HL-60/S4 treated with retinoic acid at 250 ng/mL for 4 days and 3 days (cell line): Measurements from ENCODE around the gene CCDC157.
"Not testable (repeated sequence)": the region's sequence is repeated elsewhere in the genome, so short reads cannot be mapped to it uniquely, and the experiment has no call there.

Experiments
- in situ Hi-C: fragments of 300-500 bp; cut with MboI; formaldehyde crosslinking; loops from 2 replicates; pipeline ENCODE4 v1.7.0; 2022; ENCODE audit warnings: low sequenced_read_pairs

The CCDC157 gene

DNA sequence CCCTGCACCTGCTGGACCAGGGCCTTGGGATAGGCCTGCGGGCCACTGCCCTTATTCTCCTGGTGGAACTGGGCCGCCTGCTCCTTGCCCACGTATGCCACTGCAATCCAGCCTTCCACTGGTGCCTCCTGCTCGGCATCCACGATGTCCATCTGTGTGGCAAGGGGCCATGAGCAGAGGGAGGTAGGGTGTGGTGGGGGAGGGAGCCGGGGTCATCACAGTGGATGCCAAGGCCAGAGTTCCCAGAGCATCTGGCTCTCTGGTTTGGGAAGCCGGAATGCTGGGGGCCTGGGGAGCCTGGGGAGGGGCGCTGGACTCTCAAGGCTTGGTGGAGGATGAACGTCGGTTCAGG is 29.8 kb downstream of the CCDC157 start:
- in situ Hi-C loops, result loop anchor here (25.0 kb wide), 1 partner anchor 274 kb away; no protein-coding TSS in a partner anchor

DNA sequence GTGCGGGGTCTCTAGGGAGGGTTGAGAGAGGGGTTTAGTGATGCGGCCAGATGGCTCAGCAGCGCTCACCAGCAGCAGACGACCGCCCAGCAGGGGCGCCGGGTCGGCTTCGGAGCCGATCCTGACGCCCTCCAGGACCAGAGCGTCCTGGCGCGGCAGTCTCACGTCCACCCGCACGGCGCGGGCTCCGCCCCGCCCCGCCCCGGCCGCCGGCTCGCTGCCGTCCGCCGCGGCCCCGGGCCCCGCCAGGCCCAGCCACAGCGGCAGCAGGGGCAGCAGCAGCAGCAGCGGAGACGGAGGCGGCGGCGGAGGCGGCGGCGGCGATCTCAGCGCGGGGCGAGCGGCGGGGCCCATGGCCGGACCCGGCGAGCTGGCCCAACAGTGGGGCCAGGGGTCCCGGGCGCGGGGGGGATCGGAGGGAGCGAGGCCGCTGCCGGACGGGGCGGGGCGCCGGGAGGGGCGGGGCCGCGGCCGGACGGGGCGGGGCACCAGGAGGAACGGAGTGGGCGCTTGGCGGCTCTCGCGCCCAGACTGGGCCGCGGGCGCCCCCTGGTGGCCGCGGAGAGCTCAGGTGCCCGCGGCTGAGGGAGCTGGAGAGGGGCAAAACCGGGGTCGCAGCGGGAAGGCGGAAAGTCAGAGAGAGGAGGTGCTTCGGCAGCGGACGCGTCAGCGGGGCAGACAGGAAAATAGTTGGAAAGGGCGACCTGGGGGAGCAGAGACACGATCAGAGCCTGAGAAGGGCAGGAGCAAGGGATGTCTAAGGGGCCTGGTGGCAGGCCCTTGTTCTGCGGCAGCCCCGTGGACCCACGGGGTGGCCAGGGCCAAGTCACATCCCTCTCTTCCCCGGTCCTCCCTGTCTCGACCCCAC is 30.4 kb downstream of the CCDC157 start, which contains the start of gene RNF215:
Gene RNF215, minus strand, starts transcription at position 452 of the 868 bp plus-strand sequence. Its CDS starts 98 bp downstream, at position 354.
- in situ Hi-C loops, result loop anchor here (25.0 kb wide), 1 partner anchor 275 kb away; no protein-coding TSS in a partner anchor

DNA sequence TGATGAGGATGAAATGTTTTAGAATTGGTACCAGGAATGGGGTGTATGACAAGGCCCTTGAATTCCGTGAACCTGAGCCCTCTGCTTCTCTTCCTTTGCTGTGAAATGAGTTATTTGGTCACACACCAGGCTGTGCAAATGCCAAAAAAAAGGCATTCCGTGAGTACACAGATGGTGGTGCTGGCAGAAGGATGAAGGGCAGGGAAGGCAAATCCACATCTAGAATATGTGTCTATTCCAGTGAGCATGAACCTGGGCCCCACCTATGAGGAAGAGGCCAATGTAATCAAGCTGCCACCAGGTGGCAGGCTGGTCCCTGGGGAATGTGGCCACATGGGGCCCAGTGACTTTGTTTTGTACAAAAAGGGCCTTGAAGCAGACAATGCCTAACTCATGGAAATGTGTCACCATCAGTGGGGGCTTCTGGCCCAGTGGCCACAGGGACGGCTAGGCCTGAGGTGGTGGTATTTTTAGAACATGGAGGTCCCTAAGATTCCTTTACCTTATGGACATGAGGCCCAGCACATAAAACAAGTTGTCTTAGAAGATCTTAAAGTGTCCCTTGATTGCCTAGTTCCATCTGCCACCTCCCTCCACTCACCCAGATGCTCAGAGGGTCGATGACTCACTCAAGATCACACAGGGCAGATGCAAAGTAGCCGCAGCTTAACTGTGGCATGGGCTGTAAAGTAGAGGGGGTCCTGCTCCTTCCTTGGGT is 34.3 kb downstream of the CCDC157 start:
- in situ Hi-C loops, result loop anchor here (25.0 kb wide), 1 partner anchor 279 kb away; no protein-coding TSS in a partner anchor

DNA sequence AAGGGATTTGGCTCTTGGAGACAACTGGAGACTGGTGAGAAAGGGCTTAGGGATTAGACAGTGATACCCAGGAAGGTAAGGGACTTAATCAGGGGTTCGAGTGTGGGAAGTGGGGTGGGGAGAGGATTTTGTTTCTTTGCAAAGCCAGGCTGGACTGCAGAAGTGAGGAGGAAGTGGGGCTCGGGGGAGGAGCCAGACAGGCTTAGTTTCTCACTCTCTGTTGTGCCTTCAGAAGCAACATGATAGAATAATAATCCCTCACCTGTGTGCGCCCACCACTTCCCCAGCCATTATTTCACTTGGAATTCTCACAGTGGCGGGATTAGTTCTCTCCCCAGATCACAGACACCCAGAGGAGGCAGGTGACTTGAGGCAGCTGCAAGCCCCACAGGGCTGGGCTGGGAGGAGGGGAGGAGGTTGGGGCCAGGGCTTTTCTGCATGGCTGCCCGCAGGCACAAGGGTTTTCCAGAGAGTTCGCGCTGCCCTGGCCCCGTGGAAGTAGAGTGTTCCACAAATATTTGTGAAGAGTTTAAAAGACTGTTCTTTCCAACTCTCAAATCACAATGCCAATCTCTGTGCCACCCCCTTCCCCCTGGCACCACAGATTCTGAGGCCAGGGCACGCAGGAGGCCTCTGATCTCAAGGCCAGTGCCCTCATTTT is 36.0 kb downstream of the CCDC157 start:
- in situ Hi-C loops, result loop anchor here (25.0 kb wide), 1 partner anchor 280 kb away; no protein-coding TSS in a partner anchor

DNA sequence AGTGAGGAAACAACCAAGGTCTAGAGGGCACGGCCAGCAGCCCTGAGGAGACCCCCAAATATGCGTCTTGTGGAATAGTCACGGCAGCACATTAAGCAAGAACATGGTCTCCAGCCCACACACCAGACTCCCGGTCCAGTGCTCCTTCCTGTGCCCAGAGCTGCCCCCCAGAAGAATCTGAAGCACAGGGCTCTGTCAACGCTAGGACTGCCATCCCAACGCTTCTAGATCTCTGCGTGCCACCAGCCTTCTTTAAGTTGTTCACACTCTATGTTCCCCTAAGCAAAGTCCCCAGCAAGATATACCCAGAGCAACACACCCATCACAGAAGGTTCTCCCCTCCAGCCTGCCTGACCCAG is 36.5 kb downstream of the CCDC157 start:
- in situ Hi-C loops, result loop anchor here (25.0 kb wide), 1 partner anchor 281 kb away; no protein-coding TSS in a partner anchor

DNA sequence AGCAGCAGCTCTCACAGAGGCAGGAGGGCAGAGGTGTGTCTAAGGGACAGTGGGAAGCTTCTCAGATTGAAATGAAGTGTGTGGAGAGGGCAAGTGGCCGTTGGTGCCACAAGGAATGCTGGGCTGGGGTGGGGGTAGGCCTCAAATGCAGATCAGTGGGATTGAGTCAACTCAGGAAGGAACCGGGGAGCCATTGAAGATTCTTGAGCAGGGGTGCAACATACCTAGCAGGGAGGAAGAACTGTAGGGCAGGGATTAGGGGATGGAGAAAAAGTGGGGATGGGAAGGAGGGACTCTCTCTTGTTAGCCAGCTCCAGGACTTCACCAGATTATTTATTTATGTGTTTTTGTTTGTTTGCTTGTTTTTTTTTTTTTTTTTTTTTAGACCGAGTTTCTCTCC is 37.1 kb downstream of the CCDC157 start:
- in situ Hi-C loops, result loop anchor here (25.0 kb wide), 1 partner anchor 282 kb away; no protein-coding TSS in a partner anchor

DNA sequence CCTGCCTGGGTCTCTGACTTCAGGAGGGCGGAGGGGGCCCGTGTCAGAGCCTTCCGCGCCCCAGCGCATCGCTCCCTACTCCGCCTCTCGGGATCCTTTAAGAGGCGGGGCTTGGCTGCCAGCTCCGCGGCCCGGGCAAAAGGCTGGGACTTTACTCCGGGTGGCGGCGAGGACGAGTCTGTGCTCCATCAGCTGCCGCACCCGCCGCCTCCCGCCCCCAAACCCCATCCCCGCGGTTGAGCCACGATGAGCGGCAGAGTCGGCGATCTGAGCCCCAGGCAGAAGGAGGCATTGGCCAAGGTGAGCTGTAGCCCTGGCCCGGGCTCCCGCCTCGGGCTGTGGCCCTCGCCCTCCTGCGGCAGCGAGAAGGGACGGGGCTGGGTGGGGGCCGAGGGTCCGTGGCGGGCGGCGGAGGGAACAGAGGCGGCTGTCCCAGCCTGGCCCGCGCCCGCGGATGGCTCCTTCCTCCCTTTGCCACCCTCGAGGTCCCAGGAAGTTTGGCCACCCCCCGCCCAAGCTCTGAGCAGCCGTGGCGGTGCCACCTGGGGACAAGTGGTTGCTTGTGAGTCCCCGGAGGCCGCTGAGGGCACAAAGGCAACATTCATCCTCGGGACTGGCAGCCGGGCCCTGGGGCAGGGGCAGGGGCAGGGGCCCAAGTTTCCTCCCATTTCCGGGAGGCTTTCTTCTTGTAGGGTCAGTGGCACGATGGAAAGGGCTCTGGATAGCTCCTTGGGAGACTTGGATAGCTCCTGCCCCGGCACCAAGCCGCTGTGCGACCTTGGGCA is 40.3 kb downstream of the CCDC157 start, which contains the start of gene SEC14L2:
Gene SEC14L2, plus strand, starts transcription at position 148 of the 785 bp plus-strand sequence. Its CDS starts 99 bp downstream, at position 247.
- in situ Hi-C loops, result loop anchor here (25.0 kb wide), 1 partner anchor 285 kb away; no protein-coding TSS in a partner anchor

DNA sequence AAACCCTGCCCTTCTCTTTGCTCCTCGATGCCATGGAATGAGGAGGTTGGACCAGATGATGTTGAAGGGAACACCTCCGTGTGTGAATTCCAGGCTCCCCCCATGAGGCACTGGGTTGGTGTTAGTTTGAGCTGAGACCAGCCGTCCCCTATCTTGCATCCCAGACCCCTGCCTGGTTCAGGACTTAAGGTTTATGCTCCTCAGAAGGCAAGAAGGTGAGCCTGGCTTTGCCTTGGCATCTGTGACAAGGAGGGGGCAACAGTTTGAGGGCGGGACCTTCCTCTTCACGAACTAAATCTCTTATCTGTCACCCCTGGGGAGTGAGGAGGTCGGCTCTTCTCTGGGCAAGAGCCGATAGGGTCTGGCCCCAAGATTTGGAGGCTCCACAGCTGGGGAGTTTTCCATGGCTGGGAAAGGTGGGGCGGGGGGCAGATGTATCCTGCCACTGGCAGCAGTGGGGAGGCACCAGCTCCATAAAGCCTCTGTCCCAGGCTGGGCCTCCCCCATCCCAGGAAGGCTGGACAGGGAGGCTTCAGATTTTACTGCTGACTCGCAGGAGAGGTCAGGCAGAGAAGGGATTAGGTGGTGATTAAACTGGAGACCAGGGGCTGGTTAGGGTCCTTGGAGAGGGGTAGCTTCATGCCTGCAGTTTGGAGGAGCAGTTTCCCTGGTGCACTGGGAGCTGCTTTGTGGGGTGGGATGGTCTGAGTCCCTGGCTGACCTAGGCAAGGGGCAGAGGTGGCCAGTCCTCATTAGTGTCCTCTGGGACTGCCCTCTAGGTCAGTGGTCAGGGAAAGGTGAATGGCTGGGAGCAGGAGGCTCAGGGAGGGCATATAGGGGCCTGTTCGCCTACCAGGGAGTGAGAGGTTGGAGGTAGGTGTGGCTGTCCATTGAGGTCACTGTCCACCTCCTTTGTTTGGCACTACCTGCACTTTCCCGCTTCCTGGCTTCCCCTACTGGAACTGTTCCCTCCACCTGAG is 41.1 kb downstream of the CCDC157 start:
- in situ Hi-C loops, result loop anchor here (25.0 kb wide), 1 partner anchor 286 kb away; no protein-coding TSS in a partner anchor

DNA sequence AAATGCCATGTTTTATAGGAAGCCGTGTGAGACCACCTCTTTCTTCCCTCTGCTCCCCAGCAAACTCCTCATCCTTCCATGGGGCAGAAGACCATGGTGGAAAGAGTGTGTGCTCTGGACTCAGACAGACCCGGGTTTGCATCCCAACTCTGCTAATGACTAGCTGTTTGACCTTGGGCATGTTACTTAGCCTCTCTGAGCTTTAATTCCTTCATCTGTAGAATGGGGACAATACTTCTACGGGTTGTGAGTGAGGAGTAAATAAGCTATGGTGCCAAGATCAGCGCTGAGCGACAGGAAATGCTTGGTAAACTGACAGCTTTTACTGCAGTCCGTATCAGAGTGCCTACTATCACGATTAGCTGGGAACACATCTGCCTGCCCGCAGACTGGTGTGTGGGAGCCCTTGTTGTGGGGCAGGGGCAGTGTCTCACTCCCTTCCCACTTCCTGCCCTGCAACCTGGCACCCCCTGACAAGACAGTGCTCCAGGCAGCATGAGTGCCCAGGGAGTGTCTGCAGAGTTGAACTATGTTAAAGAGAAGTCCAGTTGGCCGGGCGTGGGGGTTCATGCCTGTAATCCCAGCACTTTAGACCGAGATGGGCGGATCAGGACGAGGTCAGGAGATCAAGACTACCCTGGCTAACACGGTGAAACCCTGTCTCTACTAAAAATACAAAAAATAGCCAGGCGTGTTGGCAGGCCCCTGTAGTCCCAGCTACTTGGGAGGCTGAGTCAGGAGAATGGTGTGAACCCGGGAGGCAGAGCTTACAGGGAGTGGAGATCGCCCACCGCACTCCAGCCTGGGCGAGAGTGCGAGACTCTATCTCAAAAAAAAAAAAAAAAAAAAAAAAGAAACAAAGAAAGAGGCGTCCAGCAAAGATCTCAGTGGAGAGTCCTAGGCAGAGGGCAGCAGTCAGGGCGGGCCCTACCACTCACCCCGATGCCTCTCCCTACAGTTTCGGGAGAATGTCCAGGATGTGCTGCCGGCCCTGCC is 42.2 kb downstream of the CCDC157 start:
- in situ Hi-C loops, result loop anchor here (25.0 kb wide), 1 partner anchor 287 kb away; no protein-coding TSS in a partner anchor

DNA sequence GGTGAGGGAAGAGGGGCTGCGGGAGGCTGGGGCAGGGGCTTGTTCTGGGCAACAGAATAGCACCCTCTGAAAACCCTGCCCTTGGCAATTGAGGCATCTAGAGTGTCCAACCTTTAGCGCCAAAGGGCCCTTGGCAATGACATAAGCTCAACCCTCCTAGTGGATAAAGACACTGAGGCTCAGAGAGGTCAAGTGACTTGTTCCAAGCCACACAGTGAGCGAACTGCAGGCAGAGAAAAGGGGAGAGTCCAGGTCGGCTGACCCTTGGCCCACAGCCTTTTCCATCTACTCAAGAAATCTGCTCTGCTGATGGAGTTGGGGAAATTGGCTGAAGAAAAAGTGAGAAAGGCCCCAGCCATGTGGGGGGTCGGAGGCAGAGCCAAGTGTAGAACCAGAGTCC is 42.9 kb downstream of the CCDC157 start:
- in situ Hi-C loops, result loop anchor here (25.0 kb wide), 1 partner anchor 287 kb away; no protein-coding TSS in a partner anchor

DNA sequence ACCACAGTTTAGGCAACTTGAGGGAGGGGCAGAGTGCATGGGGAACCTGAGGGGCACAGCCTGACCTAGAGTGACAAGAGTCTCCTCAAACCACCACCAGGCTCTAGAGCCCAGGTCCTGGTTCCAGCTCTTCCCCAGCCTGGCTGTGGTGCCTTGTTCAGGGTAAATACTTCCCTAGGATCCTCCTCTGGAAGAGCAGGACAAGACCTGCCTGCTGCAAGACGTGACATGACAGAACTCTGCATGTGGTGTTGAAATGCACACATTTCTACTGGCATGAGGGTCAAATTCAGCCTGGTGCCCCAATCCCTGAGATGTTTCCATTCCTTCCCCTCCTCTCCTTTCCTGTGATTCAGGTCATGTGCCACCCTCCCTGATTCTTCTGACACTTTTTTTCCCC is 43.4 kb downstream of the CCDC157 start:
- in situ Hi-C loops, result no loop called here

DNA sequence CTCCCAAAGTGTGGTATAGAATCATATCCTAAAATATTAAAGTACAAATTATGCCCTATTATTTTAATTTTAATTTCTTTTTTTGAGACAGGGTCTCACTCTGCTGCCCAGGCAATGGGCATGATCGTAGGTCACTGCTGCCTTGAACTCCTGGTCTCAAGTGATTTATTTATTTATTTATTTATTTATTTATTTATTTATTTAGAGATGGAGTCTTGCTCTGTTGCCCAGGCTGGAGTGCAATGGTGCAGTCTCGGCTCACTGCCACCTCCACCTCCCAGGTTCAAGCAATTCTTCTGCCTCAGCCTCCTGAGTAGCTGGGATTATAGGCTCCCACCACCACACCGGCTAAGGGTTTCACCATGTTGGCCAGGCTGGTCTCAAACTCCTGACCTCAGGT is 44.2 kb downstream of the CCDC157 start:
- in situ Hi-C loops, result not testable (repeated sequence)

DNA sequence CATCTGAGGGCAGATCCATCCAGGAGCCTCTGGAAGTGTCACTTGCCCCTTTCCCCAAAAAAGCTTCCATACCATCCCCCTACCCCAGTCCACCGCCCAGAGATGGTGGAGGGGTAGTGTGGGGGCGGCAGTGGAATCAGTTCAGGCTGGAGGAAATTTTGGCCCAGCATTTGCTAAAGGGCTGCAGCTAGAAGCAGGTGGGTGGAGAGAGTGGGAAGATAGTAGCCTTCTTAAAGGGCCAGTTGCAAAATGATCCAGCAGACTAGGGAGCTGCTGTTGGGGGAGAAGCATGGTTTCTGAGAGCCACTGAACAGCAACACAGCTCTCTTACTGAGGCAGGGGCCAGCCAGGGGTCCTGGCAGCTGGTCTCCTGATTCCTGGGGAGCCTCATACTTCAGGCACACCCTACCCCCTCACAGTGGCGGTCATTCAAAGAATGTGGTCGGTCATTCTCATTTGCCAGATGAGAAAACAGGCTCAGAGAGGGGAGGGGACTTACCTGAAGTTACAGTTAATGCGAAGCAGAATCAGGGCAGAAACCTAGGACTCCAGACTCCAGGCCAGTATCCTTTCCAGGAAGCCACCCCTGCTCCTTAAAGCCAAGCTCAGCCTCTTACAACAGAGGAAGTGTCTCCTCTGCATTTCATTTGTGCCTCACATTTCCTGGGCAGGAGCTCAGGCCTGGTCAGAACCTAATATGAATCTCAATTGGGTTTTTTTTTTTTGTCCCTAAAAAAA is 45.4 kb downstream of the CCDC157 start:
- in situ Hi-C loops, result no loop called here

DNA sequence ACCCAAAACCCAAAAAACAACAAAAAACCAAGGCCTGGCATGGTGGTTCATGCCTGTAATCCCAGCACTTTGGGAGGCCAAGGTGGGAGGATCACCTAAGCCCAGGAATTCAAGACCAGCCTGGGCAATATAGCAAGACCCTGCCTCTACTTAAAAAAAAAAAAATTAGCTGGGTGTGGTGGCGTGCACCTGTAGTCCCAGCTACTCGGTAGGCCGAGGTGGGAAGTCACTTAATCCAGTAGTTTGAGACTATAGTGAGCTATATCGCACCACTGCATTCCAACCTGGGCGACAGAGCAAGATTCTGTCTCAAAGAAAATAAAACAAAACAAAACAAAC is 45.9 kb downstream of the CCDC157 start:
- in situ Hi-C loops, result not testable (repeated sequence)

DNA sequence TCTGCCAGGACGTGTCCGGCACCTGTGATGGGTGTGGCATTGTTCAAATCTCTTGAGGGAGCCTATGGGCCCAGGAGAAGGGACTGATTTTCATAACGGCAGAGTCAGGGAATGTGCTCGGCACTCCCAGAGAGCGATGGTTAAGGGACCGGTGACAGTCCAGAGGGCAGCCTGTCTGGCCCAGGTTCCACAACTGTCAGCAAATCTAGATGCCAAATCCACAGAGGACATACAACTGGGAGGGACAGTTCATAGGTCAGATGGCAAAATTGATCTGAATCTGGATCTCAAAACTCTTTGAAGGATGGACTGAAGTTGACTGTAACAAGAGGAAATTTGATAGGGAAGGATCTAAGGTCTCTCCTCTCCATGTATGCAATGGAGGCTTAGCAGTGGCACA is 47.5 kb downstream of the CCDC157 start:
- in situ Hi-C loops, result no loop called here

DNA sequence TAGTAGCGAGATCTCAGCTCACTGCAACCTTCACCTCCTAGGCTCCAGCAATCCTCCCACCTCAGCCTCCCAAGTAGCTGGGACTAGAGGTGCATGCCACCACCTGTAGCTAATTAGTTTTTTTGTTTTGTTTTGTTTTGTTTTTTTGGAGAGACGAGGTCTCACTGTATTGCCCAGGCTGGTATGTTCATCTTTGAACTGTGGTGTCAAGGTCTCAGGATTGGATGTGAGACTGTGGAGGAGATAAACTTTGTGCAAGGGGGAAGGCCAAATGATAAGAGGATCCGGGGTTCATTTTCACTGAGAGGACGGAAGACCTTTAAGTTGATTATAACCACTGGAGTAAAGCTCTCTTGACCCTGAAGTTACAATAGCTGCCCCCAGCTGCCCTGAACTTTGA is 48.9 kb downstream of the CCDC157 start:
- in situ Hi-C loops, result no loop called here

DNA sequence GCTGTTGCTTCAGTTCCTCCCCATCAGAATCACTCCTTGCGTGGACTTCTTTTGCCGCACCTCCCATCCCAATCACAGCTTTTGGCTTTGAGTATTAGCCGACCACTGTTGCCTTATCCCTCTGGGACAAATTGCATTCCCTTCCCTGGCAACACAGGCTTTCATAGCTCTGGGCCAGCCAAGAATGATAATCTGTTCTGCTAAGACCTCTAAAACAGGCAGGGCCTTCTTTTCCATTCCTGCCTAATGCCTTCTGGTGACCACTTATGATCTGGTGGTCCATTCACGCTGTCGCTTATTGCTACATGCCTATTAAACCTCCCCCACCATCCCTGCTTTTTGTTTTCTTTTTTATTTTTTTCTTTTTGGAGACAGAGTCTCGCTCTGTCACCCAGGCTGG is 49.6 kb downstream of the CCDC157 start:
- in situ Hi-C loops, result no loop called here
